ENCODE data around the gene RPAP2. TPM values are rescaled to one million over a fixed set of nuclear protein-coding genes. Genes with fewer than 3 reads are reported as not detected.

The RPAP2 gene
- total and polyA plus RNA-seq, 2 of the 8 experiments (the other 6 are each of a cell fraction or from before 2014, with no cell fraction given), result 7.9 to 28.4 TPM

DNA sequence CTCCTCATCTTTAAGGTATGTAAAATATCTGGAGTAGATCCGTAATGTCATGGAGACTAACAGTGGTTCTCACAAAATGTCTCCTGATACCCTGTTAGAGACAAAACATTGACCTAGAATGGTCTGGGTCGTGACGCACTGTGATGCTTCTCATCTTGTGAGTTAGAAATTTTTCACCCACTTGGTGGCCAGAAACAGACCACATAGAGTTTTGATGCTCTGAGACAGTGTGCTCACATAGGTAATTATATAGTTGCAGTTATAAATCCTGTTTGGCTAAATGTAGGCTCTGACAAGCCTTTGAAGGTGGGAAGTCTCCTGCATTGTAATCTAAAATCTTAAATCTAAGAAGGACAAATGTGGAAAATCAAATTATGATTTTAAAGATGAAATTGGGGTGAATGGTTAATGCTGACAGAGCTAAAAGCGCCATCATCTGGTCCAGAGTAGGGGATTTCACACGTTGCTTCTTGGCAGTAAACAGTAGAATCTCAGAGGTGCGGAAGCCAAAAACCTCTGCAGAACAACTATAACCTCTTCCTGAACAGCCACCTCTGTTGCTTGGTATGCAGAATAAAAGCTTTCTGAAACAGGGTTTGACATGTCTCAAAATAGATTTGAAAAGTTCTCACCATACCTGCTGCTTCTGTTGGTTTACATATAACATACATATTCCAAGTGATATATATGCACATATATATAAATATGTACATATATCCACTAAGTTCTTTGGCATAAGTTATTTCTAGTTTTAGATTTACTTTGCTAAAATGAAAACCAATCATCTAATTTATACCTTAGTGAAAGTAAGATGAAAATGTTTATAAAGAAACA lies 17.1 kb downstream of the RPAP2 start (continued):
- TF ChIP-seq, protein P1, sequence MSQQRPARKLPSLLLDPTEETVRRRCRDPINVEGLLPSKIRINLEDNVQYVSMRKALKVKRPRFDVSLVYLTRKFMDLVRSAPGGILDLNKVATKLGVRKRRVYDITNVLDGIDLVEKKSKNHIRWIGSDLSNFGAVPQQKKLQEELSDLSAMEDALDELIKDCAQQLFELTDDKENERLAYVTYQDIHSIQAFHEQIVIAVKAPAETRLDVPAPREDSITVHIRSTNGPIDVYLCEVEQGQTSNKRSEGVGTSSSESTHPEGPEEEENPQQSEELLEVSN (IDR thresholded peaks at IDR 0.05), result no peak
- no peak for TF ChIP-seq KDM1A (IDR thresholded peaks at IDR 0.05; ENCODE audit: borderline replicate concordance, low read length)
- TF ChIP-seq SAP30 (IDR thresholded peaks at IDR 0.05; ENCODE audit: insufficient read depth, insufficient replicate concordance, low read length), result no peak
- TF ChIP-seq TAF7 (optimal IDR thresholded peaks at IDR 0.05; ENCODE audit: borderline replicate concordance, low read depth, low read length), result no peak
- TF ChIP-seq, protein P2, sequence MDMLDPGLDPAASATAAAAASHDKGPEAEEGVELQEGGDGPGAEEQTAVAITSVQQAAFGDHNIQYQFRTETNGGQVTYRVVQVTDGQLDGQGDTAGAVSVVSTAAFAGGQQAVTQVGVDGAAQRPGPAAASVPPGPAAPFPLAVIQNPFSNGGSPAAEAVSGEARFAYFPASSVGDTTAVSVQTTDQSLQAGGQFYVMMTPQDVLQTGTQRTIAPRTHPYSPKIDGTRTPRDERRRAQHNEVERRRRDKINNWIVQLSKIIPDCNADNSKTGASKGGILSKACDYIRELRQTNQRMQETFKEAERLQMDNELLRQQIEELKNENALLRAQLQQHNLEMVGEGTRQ (IDR thresholded peaks at IDR 0.05; ENCODE audit: low read length), result no peak
- no peak for TF ChIP-seq CBX8 (IDR thresholded peaks at IDR 0.05; ENCODE audit: borderline replicate concordance, low read depth, low read length)
- TF ChIP-seq KDM5A (IDR thresholded peaks at IDR 0.05; ENCODE audit: low read length), result no peak
- TF ChIP-seq POU5F1 (IDR thresholded peaks at IDR 0.05; ENCODE audit: low read depth, low read length), result no peak
- no peak for TF ChIP-seq NRF1 (IDR thresholded peaks at IDR 0.05; ENCODE audit: low read depth, low read length)

All from H1 (cell line).